ENCODE measurements around the gene APH1A.

DNA sequence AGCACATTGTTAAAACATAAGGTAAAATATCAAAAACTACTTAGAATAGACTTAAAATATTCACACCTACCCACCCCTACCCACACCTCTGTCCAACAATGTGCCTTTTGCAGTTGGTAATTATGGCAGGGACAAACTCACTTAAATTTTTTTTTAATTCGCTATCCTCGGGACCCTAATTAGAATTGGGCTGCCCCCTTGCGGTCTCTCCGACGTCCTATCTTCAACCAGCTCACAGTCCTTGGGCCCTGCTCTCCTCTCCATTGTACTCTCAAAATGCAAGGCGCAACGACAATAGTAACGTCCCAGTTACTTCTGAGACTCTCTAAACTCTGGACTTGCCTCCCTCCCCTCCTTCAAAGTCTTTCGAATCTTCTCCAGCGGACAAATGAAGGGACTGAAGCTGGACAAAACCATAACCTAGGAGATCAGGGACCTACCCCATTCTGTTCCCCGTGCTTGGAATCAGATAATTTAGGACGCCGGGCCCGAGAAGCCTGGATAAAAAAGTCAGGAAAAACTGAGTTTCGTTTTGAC, 12.5 kb upstream of the APH1A start:
- TF ChIP-seq, protein P1, sequence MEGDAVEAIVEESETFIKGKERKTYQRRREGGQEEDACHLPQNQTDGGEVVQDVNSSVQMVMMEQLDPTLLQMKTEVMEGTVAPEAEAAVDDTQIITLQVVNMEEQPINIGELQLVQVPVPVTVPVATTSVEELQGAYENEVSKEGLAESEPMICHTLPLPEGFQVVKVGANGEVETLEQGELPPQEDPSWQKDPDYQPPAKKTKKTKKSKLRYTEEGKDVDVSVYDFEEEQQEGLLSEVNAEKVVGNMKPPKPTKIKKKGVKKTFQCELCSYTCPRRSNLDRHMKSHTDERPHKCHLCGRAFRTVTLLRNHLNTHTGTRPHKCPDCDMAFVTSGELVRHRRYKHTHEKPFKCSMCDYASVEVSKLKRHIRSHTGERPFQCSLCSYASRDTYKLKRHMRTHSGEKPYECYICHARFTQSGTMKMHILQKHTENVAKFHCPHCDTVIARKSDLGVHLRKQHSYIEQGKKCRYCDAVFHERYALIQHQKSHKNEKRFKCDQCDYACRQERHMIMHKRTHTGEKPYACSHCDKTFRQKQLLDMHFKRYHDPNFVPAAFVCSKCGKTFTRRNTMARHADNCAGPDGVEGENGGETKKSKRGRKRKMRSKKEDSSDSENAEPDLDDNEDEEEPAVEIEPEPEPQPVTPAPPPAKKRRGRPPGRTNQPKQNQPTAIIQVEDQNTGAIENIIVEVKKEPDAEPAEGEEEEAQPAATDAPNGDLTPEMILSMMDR (IDR thresholded peaks at IDR 0.05; ENCODE audit: low read length): peak; percentile 78
- TF ChIP-seq EZH2 (optimal IDR thresholded peaks at IDR 0.05; ENCODE audit: low read depth, low read length) (no peak), EZH2phosphoT487 (IDR thresholded peaks at IDR 0.05; ENCODE audit: low read length) (no peak)
